Stomach (tissue), 9 donors: ENCODE results near the gene CLIC6. TPM values are rescaled to one million over a fixed set of nuclear protein-coding genes. Genes with fewer than 3 reads are reported as not detected.

Source experiments
- DNase-seq, 2 donors: peaks; one replicate each; pipeline versions ENCODE4 v3.0.0 to v3.0.0-alpha.2; 2013 to 2019
- H3K27ac ChIP-seq, 5 donors: fragments of 200-600 bp in 4 of 5; sonication (generic) in 4 of 5; one replicate each; pipeline ENCODE4 v1.5.1; 2013 to 2019; ENCODE audit warnings: mild to moderate bottlenecking in 1 of 5, moderate library complexity in 1 of 5
- H3K27me3 ChIP-seq, 3 donors: fragments of 200-600 bp; sonication (generic); one replicate each; pipeline ENCODE4 v1.5.1; 2017 to 2019; ENCODE audit warnings: mixed run types in 1 of 3
- H3K36me3 ChIP-seq, 4 donors: fragments of 200-600 bp; sonication (generic); 1 replicate in 3 of 4; 2 replicates in 1 of 4; pipeline ENCODE4 v1.5.1; 2016 to 2019
- H3K4me1 ChIP-seq, 4 donors: fragments of 200-600 bp; sonication (generic); one replicate each; pipeline ENCODE4 v1.5.1; 2016 to 2019
- H3K4me3 ChIP-seq, 4 donors: fragments of 200-600 bp; sonication (generic) in 3 of 4; one replicate each; pipeline ENCODE4 v1.5.1; 2016 to 2019; ENCODE audit warnings: mild to moderate bottlenecking in 1 of 4
- H3K9me3 ChIP-seq, 4 donors: fragments of 200-600 bp; sonication (generic); one replicate each; pipeline ENCODE4 v1.5.1; 2016 to 2019
- EP300 ChIP-seq: sonication (generic); formaldehyde crosslinking; IDR thresholded peaks from one replicate; pipeline ENCODE4 v1.6.1; 2017; ENCODE audit warnings: antibody characterized with exemption
- POLR2A ChIP-seq, 4 donors: fragments of 450-650 bp; IDR thresholded peaks; one replicate each; pipeline ENCODE4 v1.6.1; 2016; ENCODE audit warnings: antibody characterized with exemption in 4 of 4, control low read depth in 2 of 4, mild to moderate bottlenecking in 1 of 4, moderate library complexity in 1 of 4
- POLR2AphosphoS5 ChIP-seq, 3 donors: sonication (generic); formaldehyde crosslinking; IDR thresholded peaks; one replicate each; pipeline ENCODE4 v1.6.1; 2016; ENCODE audit warnings: antibody characterized with exemption in 3 of 3
- WGBS, 5 donors: extraction: QIAGEN DNeasy Blood & Tissue Kit in 3 of 5; methylation state at CpG; one replicate each; pipeline versions ENCODE4 v1.1.5 to v1.1.7; 2013 to 2018; 5-methylcytosine and 5-hydroxymethylcytosine counted together
- intact Hi-C: fragments of 100-400 bp; cut with DNase I; formaldehyde crosslinking; loops from one replicate; pipeline ENCODE4 v1.15.1; 2023; ENCODE audit warnings: low total_unique reads
- polyA plus RNA-seq, 3 donors: library from polyadenylated mRNA; stranded (reverse); fragments of 200-250 nt; gene quantifications; one replicate each; pipeline ENCODE4 v1.2.3, GENCODE V29; 2013
- total RNA-seq, 5 donors: library from RNA; depleted of rRNA; stranded (reverse); fragments of >200 nt; gene quantifications; one replicate each; pipeline versions ENCODE4 v1.1.0 to v1.2.3, GENCODE V29; 2014 to 2016
- TF ChIP-seq, protein P1 (sequence below), 7 experiments: fragments of 450-650 bp in 4 of 7; fragments of 200-600 bp in 3 of 7; sonication (generic) in 3 of 7; IDR thresholded peaks; one replicate each; pipeline ENCODE4 v1.5.1; 2016 to 2019; ENCODE audit warnings: antibody characterized with exemption in 7 of 7, control low read depth in 2 of 7, mild to moderate bottlenecking in 1 of 7
- donor health status: healthy with polysubstance abuse.
- donor health status: Bipolar disorder and iron deficiency.
- donor health status: healthy.

CLIC6 gene
- total and polyA plus RNA-seq, 8 donors, result 3.8 to 103 (median 64.8) TPM

DNA sequence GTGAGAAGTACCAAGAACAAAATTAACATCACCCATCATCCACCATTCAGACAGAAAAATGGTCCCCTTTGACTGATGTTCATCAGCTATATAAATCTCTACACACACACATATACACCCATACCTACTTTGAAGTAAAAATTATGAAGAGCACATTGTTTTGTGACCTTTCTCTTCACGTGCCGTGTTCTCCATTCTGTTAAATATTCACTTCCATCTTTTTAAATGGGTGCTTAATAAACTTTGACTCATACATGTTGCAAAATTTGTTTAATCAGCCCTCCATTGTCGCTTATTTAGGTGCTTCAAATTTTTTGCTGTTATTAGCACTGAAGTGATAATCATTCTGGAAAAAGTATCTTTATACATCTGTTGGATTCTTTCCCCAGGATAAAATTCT, 80.1 kb downstream of the CLIC6 start:
- H3K4me3 ChIP-seq, result no peak overlapping the region
- H3K4me1 ChIP-seq, result peaks cover 4 to 23% (median 14%) of the 10 kb centered on the region in 4 donors
- intact Hi-C loops, result no loop called here
- H3K36me3 ChIP-seq, result no peaks in the 10 kb centered on the region
- DNase-seq, result no peak
- no peak for TF ChIP-seq POLR2AphosphoS5 (IDR thresholded peaks at IDR 0.05)
- TF ChIP-seq, protein P1, sequence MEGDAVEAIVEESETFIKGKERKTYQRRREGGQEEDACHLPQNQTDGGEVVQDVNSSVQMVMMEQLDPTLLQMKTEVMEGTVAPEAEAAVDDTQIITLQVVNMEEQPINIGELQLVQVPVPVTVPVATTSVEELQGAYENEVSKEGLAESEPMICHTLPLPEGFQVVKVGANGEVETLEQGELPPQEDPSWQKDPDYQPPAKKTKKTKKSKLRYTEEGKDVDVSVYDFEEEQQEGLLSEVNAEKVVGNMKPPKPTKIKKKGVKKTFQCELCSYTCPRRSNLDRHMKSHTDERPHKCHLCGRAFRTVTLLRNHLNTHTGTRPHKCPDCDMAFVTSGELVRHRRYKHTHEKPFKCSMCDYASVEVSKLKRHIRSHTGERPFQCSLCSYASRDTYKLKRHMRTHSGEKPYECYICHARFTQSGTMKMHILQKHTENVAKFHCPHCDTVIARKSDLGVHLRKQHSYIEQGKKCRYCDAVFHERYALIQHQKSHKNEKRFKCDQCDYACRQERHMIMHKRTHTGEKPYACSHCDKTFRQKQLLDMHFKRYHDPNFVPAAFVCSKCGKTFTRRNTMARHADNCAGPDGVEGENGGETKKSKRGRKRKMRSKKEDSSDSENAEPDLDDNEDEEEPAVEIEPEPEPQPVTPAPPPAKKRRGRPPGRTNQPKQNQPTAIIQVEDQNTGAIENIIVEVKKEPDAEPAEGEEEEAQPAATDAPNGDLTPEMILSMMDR (IDR thresholded peaks at IDR 0.05), result no peak
- no peak for TF ChIP-seq POLR2A (IDR thresholded peaks at IDR 0.05)
- no peak for TF ChIP-seq EP300
- WGBS, 5 donors, result 44 to 59% (median 57%) methylated on average over 3 of the region's 3 CpGs
- no peaks in the 10 kb centered on the region for H3K27me3 ChIP-seq
- no peak overlapping the region for H3K27ac ChIP-seq
- no peaks in the 10 kb centered on the region for H3K9me3 ChIP-seq

DNA sequence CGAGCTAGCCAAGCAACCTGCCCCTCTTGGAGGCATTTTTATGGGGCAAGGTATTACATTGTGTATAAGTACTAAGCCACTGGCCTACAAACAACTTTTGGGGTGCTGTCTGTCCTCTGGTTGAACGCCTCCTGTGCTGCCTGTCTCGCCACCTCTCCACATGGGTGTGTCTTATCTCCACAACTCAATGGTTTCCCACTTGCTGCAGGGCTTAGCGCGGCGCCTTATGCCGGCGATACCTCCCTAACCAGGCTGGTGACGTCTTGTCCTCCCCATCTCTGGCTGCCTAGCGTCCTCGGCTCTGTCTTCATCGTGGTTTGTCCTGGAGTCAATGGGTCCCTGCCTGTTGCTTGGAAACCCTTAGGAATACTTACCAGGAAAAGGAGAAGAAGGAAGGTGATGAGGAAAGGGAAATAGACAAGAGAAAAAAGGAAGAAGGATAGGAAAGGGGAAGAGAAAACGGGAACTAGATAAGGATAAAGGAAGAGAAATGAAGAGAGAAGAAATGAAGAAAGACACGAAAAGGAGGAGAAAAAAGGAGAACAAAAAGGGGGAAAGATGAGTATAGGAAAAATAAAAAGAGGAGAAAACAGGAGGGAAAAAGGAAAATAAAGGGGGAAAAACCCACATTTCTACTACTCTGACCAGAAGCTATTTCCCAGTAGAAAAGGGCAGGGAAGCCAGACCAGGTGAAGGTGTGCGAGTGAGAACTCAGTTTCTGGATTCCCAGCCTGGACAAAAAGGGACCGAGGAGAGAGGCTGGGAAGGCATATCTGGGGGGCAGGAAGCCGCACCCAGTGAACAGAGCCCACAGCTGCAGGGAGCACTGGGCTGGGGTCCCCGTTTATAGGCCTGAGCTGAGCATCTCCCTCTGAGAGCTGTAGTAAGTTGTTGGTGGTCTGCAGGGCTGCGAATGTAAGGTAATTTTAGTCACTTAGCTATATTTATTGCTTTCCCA, 86.2 kb downstream of the CLIC6 start:
- H3K4me1 ChIP-seq, result no peaks in the 10 kb centered on the region
- intact Hi-C loops, result no loop called here
- no peaks in the 10 kb centered on the region for H3K9me3 ChIP-seq
- H3K36me3 ChIP-seq, result no peaks in the 10 kb centered on the region
- H3K27ac ChIP-seq, result no peak overlapping the region
- no peak for DNase-seq
- no peak overlapping the region for H3K4me3 ChIP-seq
- TF ChIP-seq POLR2A (IDR thresholded peaks at IDR 0.05), result no peak
- no peak for TF ChIP-seq EP300
- WGBS, 5 donors, result 83 to 88% (median 86%) methylated on average over 19 of the region's 19 CpGs
- H3K27me3 ChIP-seq, result no peaks in the 10 kb centered on the region

DNA sequence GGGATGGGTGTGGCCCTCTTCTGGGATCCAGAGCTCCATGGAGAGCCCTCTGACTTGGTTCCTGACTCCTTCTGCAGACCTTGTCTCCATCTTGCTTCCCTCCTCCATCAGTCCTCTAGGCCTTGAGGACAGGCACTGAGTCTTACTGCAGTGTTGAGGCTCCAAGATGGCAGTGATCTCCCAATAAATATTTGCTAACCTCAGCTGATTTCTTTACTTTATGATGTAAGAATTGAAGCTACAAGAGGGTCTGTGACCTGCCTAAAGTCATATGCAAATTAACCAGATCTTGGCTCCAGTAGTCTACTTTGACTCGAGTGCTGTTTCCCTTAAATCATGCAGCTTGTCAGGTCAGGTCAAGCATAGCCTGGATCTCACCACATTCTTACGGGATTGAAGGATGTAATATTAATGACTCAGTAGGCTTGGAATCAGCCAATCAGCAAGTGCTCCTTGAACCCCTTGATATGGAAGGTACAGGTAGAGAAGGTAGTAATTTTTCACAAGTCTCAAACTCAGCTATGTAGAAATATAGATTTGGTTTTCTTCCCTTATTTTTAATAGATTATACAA, 93.0 kb downstream of the CLIC6 start:
- H3K27ac ChIP-seq, result no peak overlapping the region
- H3K36me3 ChIP-seq, result no peaks in the 10 kb centered on the region
- intact Hi-C loops, result no loop called here
- no peaks in the 10 kb centered on the region for H3K9me3 ChIP-seq
- H3K27me3 ChIP-seq, result no peaks in the 10 kb centered on the region
- 66 to 83% (median 77%) methylated on average over 2 of the region's 2 CpGs for WGBS, 5 donors
- no peak for DNase-seq
- H3K4me3 ChIP-seq, result no peak overlapping the region
- H3K4me1 ChIP-seq, result no peaks in the 10 kb centered on the region
- no peak for TF ChIP-seq EP300
- TF ChIP-seq, protein P1 (IDR thresholded peaks at IDR 0.05), result no peak
- TF ChIP-seq POLR2AphosphoS5 (IDR thresholded peaks at IDR 0.05), result no peak
- no peak for TF ChIP-seq POLR2A (IDR thresholded peaks at IDR 0.05)

DNA sequence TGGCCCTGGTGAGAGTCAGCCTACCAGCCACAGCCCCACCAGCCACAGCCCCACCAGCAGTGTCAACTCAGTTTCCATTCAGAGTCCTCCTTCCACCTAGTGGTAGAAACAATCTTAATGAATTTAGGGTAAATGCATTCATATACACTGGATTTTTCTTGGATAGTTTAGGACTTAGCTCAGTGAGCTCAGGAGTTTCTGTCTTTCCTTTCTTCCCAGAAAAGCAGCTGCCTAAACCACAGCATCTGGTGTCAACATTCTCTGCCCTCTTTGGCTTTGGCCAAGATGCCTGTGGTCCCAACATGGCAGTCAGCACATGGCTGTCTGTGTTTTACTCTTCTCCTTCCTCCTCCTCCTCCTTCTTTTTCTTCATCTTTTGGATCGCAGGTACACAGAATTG, 94.0 kb downstream of the CLIC6 start:
- Histone ChIP-seq H3K4me1 (no peaks in the 10 kb centered on the region), H3K36me3 (no peaks in the 10 kb centered on the region), H3K27me3 (no peaks in the 10 kb centered on the region), H3K4me3 (no peak overlapping the region), H3K9me3 (no peaks in the 10 kb centered on the region), H3K27ac (no peak overlapping the region)
- intact Hi-C loops, result no loop called here
- no peak for DNase-seq
- TF ChIP-seq, protein P1 (IDR thresholded peaks at IDR 0.05), result no peak
- TF ChIP-seq EP300 (no peak), POLR2AphosphoS5 (IDR thresholded peaks at IDR 0.05) (no peak), POLR2A (IDR thresholded peaks at IDR 0.05) (no peak)
- whole genome bisulfite sequencing, 5 donors, result 65 to 91% (median 82%) methylated on average over 1 of the region's 1 CpG
